ENCODE results near the gene EVI5.

- no peak for TF ChIP-seq ZNF274 (IDR thresholded peaks at IDR 0.05; ENCODE audit: low read depth, low read length)
- no peak for TF ChIP-seq SUZ12 (IDR thresholded peaks at IDR 0.05; ENCODE audit: extremely low read depth, insufficient read depth, insufficient read length)
Measured at GRCh38 chr1:92691925-92692324, 93.0 kb downstream of the EVI5 start.
